Stimulated activated CD8-positive, alpha-beta memory T cell treated with anti-CD3 and anti-CD28 coated beads, Interleukin-2, amount 100 ng/mL, for 1 hour (primary cell): ENCODE data around the gene EBF4.
"Not testable (repeated sequence)": the region's sequence is repeated elsewhere in the genome, so short reads cannot be mapped to it uniquely, and the experiment has no call there.

ENCODE experiments used
- DNase-seq, 2 donors: peaks; one replicate each; pipeline ENCODE4 v3.0.0-alpha.2; 2020; ENCODE audit warnings: low read depth in 2 of 2

Gene EBF4

GRCh38 chr20:2796011-2796660, 103.6 kb downstream of the EBF4 start:
- DNase-seq, result no peak

- no peak for DNase-seq
Measured at GRCh38 chr20:2797136-2797983, 104.8 kb downstream of the EBF4 start.

DNA sequence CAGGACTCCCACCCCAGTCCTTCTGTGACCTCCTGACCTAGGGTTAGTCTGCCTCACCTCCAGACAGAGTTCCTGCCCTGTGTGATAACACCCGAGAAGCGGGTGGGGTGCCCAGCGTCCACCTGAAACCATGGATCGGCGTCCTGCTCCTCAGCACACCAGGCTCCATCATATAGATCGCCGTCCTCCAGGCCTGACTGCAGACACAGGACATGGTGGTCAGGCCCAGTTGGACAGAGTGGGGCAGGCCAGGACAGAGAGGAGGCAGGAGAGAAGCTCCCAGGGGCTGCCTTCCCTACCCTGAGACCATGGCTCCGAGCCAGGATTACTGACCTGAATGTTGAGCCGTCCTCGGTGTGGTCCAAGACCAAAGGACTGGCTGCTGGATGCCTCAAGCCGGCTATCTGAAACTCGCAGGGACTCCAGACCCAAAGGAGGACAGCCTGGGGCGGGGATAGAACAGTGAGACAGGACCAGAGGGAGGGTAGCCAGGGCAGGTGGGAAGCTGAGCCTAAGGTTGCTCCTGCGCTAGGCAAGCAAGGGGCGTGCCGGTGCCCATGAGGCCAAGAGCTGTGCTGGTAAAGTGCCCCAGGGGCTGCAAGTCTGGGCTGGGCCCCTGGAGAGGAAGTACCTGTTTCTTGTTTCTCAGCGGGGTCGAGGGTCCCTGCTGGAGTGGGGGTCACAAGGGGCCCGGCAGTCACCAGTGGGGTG, 105.7 kb downstream of the EBF4 start:
- no peak for DNase-seq

- DNase-seq, result no peak
Measured at GRCh38 chr20:2798814-2799213, 106.2 kb downstream of the EBF4 start.

DNA sequence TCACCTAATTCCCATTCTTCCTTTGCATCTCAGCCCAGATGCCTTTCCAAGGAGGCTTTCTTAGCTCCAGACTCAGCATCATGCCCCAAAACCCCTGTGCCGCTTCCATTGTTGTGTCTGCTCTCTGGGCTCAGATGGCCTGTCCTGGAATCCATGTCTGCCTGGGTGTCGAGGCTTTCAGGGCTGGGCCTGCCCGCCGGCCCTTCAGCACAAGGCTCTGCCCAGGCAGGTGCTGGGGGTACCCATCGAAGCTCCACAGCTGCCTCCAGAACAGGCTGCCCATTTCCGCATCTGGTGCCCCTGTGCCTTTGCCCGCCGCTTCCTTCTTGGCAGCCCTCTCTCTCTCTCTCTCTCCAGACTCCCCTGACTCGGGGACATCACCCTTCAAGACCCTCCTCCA, 106.7 kb downstream of the EBF4 start:
- DNase-seq, result no peak

DNA sequence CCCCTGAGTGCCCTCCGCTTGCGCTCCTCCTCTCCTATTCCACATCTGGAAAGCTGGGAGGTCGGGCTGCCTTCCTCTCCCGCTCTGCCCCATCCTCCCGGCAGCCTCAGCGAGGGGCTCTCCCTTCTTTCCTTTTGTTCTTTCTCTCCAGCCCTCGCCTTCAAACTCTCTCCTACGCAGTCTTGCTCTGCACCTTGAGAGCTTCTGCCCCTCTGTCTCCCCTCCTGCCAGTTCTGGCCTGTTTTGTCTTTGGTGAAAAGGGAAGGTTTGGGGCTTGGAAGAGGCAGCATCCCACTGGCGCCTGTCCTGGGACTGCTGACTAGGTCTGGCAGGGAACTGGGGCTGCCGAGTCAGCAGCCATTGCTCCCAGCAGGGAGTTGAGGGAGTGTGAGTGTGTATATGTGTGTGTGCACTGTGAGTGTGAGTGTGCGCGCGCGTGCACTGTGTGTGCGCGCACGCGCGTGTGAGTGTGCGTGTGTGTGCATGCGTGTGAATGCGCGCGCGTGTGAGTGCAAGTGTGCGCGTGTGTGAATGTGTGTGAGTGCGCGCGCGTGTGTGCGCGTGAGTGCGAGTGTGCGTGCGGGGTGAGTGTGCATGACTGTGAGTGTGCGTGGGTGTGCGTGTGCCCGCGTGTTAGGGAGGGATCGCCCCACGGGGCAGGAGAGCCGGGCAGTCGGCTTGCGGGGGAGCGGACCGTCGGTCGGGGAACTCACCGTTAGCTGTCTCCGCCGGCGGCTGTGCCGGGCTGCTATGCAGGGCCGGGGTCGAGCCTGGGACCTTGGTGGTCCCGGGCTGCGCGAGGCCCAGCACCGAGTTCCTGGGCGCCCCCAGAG, 107.3 kb downstream of the EBF4 start:
- no peak for DNase-seq

GRCh38 chr20:2800521-2801285, 108.1 kb downstream of the EBF4 start, which contains the start of gene CPXM1:
TSS of gene CPXM1 (minus strand) at chr20:2800627. CDS start at chr20:2800572, 55 bp downstream.
- no peak for DNase-seq

- DNase-seq, result no peak
Measured at GRCh38 chr20:2801286-2801728, 108.7 kb downstream of the EBF4 start.

DNA sequence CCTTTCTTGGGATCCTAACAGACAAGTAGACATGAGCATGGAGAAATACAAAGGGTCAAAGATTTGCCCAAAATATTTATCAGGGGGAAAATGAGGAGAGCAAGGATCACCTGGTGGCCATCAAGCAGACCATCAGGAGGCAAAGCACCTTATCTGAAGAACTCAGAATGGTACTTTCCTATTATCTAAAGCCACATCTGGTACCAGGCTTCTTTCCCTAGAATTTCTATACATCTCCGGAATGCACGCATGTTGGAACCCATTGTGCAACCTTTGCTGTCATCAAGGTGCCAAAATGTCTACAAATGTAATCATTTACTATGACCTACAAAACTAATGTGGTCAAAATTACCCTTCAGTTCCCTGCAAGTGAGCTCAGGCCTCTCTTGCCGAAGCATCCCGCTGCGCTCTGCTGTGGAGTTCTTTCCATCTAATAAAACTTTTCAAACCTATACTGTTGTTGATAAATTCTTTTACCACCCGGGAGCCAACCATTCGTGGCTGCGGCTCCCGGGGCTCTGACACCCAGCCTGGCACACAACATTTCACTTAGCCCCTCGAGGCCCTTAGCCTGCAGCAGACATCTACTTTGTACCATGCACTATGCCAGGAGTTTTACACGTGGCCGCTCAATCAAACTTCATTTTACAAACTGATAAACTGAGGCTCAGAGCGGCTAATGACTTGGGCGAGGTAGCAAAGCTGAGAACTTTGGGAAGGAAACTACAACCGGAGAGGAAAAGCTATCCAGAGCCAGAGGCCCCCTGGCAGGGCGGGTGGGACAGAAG, 111.7 kb downstream of the EBF4 start:
- DNase-seq, result no peak

GRCh38 chr20:2804852-2805688, 112.5 kb downstream of the EBF4 start:
- DNase-seq, result no peak

DNA sequence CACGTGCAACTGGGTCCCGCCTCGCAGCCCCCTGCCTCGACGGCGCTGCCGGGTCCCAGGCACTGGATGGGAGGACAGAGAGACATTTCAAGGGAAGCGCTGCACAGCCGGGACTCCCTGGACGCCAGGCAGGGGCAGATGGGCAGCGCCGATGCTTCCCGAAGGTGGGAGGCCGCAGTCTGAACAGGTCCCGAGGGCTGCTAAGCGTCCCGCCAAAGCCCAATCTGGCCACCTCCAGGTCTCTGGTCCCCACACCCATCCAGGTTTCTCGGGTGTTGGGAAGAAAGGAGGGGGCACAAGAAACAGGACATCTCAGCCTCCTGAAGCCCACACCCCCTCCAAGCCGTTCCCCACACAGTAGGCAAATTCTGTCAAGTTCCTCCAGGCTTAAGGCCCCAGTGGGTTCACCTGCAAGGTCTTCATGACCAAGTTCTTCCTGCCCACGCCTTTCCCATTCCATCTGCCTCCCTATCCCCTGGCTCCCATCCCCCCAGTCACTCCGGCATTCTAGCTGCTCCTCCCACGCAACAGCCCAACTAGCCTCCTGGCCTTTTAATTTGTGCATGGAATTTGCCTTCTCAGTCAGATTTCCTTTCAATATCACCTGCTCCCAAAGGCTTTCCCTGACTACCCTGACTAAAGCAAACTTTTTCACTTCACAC, 113.2 kb downstream of the EBF4 start:
- no peak for DNase-seq

DNA sequence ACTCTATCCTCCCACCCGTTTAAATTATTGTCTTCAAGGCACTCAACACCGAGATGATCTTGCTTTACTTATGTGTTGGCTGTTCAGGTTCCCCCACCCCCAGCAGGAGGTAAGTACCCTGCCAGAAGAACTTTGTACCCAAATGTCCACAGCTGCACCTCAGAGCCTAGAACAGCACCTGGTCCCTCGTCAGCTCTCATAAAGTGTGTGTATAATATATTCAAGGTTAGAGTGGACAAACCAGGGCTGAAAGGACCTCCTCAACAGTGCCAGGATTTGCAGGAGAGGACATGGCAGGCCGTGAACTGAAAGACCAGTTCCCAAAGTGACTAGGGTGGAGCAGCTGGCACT, 113.7 kb downstream of the EBF4 start:
- DNase-seq, result no peak

DNA sequence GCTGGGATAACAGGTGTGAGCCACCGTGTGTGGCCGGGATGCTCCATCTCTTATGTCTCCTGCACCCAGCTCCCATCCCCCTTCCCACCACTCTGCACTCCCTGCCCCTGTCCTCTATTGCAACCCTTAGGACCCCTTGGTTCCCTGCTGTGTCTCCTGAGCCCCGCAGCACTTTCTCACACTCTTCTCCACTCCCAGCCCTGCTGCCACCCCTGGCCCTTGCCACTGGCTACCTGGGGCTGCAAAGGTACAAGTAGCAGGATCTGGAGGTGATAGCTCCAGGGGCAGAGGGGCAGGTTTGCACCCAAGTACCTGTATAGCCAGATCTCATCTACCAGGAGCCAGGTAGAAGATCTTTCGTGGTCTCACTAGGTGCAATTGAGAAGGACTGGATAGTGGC, 114.4 kb downstream of the EBF4 start:
- DNase-seq, result no peak

DNA sequence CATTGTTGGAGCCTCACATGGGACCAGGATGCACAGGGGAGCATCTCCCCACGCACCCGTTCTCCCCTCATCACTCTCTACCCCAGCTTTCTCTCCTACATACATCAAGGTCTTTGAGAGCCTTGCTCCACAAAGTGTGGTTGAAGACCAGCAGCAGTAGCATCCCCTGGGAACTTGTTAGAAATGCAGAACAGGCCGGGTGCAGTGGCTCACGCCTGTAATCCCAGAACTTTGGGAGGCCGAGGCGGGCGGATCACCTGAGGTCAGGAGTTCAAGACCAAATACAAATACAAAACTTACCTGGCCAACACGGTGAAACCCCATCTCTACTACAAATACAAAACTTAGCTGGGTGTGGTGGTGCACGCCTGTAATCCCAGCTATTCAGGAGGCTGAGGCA, 115.3 kb downstream of the EBF4 start:
- not testable (repeated sequence) for DNase-seq

- DNase-seq, result no peak
Measured at GRCh38 chr20:2809690-2810089, 117.1 kb downstream of the EBF4 start.
